DMS79 treated with DMSO at 0.1 percent for 48 hours (cell line): ENCODE data around the gene RPS21.
A peak's percentile ranks its signal among the peaks of the same experiment; 100 is the strongest.

ENCODE experiments used
- DNase-seq: peaks from one replicate; lab custom pipeline; 2025; lab: John Stamatoyannopoulos, UW

Gene RPS21

DNA sequence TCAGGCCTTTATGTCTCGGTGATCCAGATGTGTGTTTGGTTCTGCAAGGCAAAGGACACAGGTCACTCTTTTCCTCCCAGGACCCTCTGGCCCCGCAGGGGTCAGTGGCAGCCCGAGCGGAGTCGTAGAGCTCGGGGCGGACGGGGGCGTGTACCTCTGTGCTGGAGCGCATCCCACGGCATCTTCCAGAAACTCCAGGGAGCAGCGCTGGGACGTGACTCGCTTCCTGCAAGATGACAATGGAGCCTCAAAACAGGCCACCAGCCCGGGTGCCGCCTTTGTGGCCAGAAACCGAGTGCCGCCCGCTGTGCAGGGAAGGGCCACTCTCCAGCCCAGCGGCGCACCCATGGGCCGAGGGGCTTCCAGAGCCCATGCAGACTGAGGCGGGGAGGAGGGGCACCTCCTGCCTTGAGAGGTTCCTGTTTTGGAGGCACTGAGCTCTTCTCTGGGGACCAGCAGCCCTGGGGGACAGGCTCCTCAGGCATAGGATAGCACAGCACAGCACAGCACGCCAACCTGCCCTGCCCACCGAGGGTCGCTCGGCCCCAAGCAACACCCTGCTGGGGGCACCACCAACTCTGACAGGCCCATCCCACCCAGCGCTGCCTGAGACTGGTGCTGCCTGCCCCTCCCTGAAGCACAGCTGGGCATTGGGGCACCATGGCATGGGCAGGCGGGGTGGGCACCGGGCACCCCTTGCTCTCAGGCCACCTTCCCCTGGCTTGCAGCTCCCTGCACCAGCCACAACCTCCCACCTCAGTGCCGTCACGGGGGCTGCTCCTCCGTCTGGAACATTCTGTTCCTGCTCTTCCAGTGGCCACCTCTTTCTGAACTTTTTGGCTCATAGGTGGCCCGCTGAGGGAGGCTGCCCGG, 9.7 kb downstream of the RPS21 start:
- DNase-seq = no peak

DNA sequence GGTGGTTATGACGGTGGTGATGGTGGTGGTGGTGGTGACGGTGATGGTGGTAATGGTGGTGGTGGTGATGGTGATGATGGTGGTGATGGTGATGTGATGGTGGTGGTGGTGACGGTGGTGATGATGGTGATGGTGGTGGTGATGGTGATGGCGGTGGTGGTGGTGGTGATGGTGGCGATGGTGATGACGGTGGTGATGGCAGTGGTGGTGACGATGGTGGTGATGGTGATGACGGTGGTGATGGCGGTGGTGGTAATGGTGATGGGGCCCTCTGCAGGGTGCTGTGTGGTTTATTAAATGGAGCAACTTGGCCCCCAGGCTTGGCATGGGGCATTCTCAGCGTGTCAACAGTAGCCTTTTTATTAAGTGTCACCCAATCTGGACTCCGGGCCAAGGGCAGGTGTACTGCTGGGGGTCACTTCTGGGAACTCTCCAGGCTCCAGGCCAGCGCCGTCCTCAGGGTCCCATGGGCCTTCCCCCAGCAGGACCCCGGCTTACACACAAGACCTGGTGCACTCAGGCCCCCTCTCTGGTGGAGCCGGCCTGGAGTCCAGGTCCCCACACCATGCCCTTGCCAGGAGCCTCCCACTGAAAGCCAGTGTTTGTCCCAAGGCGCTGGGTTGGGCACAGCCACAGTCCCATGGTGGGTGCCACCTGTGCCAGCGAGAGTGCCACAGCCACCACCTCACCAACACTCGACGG, 11.4 kb downstream of the RPS21 start:
- no peak for DNase-seq

DNA sequence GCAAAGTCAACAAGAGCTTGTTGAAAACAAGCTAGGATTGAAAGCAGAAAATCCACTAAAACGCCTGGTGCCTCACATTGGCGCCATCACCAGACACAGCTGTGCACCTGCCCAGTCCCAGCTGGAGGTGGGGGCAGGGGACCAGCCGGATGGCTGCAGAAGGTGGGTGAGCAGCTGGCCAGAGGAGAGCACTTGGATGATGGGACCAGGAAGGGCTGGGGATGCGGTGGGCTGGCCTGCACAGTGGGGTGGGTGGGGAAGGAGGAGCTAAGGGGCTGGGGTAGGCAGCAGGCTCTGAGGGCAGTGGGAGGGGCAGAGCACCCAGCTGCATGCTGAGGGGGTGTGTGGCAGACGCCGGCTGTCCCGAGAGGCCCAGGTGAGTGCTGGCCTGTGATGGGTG, 13.1 kb downstream of the RPS21 start:
- no peak for DNase-seq

DNA sequence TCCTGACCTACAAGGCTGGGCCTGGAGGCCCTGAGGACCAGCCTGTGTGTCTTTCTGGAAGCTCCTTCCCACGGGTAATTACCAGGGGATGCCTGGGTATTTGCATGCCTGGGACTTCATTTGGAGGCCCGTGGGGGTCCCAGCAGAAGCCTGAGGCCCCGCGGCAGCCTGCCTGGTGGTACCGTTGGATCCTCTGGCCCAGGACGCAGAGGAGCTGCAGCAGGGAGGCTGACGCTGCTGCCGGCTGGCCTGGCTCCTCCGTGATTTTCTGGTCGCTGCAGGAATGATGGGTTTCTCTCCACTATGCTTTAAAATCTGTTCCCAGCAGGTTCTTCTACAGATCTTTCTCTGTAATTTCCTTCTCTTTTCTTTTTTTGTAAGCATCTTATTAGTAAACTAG, 13.6 kb downstream of the RPS21 start:
- DNase-seq = no peak

DNA sequence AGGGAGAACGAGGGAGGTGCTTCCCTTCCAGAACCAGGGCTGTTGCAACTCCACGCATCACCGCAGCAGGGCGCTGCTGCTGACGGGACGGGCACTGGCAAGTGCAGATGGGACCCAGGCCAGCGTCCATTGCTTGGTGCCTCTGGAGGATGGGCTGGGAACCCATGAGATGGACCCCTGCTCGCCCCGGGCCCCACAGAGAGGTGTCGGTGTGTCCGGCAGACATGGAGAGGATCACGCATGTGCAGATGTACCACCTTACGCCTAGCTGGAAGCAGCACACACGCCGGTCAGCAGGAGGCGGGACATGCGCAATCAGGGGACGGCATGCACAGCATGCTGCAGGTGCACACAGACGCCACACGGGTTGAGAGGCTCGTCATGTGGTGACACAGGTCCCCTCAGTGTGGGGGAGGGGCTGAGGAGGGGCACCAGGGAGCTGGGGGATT, 14.5 kb downstream of the RPS21 start:
- DNase-seq = no peak

DNA sequence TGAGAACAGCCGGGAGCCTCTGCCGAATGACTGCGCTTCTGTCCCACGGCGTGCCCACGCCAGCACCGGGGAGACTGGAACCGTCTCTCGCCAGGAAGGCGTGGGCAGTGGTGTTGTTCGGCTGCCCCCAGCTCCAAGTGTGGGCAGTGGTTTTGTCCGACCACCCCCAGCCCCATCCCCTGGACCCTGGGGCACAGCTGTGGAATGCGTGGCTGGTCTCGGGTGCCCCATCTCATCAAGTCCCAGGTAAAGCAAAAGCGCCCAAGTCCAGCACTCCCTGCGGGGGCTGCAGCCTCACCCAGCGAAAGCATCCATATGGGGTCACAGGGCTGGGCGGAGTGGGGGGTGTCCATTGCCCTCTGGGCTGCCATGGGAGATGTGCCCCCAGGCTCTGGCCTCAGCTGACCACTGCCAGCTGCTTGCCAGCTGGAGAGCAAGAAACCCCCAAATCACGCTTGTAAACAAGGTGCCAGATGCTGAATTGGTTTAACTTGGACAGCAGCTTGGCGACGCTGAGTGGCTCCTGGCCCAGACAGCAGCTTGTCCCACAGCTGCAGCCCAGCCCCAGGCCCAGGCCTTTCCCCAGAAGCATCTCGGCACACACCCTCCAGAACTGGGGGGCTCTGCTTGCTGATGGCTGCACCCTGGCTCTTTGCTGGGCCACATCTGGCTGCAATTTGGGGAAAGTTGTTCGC, 15.7 kb downstream of the RPS21 start:
- no peak for DNase-seq

DNA sequence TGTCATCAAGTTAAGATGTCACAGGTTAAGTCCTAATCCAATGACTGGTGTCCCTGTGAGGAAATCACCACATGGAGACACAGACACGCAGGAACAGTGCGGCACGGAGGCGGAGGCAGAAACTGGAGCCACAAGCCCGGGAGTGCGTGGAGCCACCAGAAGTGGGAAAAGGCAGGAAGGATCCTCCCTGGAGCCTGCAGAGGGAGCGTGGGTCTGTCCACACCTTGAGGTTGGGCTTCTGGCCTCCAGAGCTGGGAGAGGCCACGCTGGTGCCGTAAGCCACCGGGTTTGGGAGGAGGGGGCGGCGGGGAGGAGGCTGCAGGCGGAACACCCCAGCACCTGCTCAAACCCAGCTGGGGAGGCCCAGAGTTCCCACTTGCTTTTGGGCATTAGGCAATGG, 16.4 kb downstream of the RPS21 start:
- no peak for DNase-seq

DNA sequence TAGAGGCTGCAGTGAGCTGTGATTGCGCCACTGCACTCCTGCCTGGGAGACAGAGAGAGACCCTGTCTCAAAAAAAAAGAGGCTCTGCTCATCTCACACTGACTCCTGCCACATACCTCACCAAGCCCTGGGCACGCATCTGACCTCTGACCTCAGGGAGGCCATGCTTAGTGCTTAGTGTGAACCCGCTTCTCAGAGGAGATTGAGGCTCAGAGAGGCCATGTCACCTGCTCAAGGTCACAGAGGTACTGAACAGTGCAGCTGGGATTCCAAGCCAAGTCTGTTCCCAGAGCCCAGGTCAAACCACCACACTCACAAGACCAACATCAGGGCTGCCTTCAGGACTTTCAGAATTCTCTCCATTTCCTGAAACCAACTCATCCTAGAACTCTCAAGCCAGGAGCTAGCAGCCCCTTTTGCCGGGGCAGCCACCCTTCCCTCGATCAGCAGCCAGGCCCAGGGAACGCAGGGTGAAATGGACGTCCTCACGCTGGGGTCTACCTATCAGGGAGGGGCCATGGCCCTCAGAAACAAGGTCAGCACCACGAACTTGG, 17.3 kb downstream of the RPS21 start:
- DNase-seq = no peak

DNA sequence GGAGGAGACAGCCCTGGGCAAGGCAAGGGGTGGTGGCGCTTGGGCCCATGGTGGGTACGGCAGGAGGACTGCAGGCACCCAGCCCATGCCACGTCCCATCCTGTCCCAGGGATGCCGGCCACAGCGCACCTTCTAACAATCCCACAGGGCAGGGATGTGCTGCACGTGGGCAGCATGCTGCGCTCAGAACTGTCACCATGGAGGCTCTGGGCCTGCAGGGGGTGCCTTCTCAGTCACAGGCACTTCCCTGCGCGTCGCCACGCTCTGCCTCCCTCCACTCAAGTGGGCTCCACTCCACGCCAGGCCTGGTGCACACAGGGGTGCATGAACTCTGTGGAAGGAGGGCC, 17.8 kb downstream of the RPS21 start:
- no peak for DNase-seq

DNA sequence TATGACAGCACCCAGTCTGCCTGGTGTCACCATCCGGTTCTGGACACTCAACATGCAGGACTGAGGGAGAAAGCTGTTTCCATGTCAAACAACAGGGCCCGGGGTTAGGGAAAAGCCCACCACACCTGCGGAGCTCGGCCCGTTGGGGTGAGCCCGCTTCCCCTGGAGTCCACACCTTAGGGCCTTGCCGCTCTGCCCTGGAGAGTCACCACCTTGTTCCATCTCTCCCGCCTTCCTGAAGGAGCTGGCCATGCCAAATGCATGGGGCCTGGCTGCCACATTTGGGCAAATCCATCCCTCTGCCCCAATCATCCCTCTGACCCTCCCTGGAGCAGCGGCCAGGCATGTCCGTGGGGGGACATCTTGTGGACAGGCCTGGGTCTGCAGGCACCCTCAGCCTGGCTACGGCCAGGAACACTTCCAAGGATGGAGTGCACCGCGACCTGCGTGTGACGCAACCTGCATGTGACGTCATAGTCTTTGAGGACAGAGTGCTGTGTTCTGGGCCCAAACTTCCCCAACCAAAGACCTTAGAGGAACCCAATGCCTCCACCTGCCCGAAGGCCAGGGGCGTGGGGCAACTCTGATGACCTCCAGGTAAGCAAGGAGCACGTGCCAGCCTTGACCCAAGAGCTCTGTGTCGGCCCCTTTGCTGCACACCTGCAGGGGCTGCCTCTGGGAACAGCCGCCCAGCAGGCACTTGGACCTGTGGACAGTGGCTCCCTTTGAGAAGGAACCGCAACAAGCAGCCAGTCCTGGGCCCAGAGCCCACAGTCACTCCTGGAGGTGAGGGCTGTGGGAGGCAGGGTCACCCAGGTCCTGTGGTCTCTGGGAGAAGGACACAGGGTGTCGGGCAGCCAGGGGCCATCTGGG, 18.4 kb downstream of the RPS21 start:
- DNase-seq = no peak

DNA sequence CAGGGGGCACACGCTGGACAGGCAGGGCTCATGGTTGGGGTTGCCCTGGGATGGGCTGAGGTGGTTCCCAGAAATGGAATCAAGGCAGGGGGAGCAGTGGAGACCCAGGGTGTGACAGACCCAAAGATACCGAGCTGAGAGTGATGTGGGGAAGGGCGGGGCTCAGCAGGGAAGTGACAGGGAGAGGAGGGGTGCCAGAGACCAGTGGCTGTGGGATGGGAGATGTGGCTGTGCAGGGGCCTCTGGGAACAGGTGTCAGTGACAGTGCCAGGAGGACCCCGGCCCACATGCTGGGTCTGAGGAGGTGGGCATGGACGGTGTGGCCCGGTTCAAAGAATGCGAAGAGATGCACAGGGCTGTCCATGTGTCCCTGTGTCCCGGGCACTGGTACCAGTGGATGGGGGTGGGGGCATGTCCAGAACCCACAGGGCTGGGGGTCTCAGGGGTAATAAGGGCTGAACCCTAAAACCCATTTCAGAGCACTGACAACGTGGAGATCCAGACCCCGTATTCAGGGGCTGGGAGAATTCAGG, 19.1 kb downstream of the RPS21 start:
- DNase-seq = no peak

DNA sequence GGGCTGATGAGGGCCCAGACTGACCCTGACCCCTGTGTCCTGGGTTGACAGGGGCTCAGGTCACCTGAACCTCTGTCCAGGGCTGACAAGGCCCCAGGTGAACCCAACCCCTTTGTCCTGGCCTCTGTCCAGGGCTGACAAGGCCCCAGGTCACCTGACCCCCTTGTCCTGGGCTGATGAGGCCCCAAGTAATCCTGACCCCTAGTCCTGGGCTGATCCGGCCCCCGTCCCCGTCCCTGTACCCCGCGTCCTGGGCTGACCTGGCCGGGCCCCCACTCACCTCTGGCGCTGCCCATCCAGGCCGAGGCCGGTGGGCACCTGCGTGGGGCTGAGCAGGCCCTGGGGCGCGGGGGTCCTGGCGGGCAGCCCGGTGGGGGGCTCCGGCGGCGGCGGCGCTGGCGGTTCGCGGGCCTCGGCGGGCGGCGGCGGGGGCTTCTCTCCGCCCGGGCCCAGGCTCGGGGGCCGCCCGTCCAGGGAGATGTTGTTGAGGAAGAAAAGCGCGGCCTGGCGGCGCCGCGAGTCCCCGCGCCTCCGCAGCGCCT, 19.8 kb downstream of the RPS21 start:
- no peak for DNase-seq

DNA sequence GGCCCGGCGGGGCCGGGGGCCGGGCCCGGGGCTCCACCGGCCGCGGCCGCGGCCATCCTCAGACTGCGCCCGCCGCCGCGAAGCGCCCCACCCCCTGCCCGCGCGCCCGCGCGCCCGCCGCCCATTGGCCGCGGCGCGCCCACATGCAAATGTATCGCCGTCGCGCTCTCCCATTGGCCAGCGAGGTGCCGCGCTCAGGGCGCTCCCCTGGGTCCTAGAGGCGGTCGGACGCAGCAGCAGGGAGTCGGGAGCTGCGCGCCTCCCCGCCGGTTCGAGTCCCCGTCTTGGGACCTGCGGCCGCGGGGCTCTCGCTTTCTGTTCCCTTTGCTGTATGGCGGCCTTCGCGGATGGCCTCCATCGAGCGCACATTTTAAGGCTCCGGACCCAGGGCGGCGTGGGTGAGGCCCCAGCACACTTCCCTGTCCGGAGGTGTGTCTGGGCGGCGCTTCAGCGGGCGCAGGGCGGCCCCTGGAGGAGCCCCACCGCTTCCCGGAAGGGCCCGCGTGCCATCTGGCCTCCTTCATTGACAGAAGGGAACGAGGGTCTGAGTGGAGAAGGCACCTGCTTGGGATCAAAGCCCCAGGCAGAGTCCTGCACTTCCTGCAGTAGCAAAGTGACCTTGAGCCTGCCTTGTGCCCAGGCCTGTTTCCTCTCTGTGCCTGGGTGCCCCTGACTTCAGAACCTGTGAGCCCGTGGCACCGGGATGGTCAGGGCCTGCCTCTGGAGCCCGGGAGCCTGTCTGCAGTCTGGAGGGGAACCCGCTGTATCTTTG, 20.5 kb downstream of the RPS21 start, which contains the start of gene CABLES2:
Gene CABLES2 (minus strand): TSS at position 65 of the 772 bp plus-strand sequence. CDS start 9 bp downstream, at position 56.
- DNase-seq = peak; percentile 78

DNA sequence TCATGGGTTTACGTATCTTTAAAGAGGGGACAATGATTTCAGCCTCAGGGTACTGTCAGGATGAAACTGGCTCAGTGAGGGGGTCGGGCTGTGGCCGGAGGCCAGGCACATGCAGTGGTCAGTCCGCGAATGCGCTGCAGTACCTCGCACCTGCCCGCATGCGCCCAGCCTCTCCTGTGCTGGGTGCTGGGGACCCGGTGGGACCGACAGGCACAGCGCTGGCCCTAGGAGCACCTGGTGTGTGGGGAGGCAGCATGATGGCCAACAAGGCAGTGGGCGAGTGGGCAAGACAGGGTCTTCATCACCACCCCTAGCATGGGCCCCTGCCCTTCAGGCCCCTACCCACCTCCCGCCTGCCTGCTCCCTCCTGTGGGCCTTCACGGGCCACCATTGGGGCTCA, 21.2 kb downstream of the RPS21 start:
- DNase-seq = no peak

DNA sequence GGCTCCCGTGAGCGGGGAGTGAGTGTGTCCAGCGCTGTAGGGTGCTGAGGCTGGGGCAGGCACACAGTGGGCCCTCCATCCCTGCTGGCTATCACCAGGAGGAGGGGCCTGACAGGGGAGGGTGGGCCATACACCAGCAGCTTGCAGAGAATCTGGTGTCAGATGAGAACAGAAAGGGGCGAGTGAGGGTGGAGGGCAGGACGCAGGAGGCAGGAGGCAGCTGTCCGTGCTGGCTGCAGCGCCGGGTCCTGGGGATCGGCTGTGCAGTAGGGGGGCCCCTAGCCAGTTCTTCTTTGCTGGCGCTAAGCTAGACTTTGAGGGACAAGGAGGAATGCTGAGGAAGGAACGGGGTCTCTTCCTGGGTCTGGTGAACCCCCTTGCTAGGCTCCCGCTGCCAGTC, 21.7 kb downstream of the RPS21 start:
- no peak for DNase-seq

DNA sequence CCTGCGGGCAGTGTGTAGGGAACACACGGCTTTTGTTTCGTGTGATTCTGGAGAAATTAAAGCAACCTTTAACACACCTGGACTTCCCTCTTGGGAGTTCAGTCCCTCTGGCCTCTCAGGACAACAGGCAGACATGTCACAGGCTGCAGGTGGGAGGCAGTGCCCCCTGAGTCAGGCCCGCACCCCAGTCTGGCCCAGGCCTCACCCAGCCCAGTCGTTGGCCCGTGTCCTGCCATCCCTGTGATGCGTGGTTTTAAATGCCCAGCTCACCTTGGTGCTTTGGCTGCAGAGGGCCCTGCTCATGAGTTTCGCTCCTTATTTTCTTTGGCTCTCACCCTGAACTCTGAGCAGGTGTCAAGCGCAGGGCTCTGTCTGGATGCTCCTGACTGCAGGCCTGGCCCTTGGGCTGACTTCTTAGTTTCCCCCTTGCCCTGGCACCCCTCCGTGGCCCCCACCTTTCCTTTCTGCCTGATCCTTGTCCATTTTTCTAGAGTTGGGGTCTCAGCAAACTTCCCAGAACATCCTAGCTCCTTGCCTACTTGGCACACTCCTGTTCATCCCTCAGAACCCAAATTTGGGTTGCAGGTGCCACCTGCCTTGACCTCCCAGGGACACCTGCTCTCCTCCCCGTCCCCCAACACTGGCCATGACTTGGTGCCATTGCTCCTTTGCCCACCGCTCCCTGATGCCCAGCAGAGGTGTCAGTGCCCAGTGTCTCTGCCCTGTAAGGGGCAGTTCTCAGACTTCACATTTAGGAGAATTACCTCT, 22.4 kb downstream of the RPS21 start:
- no peak for DNase-seq

DNA sequence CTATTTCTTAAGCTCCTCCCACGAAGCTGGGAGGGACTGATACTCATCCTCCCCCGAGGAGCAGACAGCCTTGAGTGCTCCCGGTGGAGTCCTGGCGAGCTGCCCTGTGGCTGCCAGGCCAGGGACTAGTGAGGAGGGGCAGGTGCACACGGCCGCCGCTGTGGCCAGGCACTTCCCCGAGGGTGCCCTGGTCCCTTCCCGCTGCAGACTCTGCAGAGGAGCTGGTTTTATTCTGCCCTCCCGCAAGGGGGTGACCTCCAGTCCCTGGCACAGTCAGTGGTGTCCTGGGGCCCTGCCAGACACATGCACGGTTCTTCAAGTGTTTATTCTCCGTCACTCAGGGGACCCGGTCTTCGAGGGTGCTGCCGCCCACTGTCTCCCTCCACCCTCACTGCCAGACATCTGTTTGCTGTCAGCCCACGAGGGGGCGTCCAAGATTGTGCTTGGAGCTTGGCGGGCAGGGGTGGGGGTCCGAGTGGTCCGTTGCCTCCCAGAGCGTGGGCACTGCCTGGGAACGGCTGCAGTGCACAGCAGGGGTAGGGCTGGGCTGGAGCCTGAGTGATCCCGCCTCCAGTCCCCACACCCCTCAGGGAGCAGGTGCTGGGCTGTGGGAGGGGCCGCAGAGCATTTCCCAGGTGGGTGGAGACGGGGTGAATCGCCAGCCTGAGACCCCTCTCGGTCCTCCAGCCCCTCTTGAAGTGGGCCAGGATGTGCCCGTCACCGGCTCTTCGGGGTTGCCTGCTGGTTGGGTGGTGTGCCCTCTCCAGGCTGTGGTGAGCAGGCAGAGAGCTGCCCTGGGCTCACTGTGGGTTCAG, 23.2 kb downstream of the RPS21 start:
- DNase-seq = peak; percentile 91

DNA sequence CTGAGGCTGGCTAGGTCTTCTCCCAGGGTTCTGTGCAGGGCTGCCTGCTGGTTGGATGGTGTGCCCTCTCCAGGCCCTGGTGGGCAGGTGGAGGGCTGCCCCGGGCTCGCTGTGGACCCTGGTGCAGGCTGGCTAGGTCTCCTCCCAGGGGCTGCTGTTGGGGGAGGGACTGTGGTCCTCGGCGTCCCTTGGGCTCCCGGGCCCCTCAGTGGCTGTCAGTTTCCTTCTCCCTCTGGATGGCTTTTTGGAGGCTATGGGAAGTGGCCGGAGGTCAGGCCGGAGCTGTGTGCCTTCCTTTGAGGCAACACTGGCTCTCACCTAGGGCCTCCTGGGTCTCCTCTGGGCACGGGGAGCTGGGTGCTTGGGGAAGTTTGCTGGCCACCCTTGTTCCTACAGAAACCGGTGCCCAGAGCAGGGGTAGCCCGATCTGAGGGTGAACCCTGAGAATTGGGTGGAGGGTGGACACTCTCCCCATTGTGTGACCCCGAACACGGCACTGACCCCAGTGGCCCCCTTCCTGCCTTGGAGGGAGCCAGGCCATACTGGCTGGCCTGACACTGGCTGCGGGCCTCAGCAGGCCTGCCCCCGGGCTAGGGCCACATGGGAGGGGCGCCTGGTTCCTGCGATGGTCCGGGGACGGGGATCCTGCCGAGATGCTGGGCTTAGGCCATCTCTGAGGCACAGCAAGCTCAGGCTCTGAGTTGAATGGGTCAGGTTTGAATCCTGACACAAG, 24.0 kb downstream of the RPS21 start:
- DNase-seq = no peak
